ENCODE results near the gene MS4A2. TPM values are rescaled to one million over a fixed set of nuclear protein-coding genes. Genes with fewer than 3 reads are reported as not detected.
"Not testable (repeated sequence)": the region's sequence is repeated elsewhere in the genome, so short reads cannot be mapped to it uniquely, and the experiment has no call there.

MS4A2 gene
- total and polyA plus RNA-seq, 2 donors = 0.05 to 0.42 TPM

DNA sequence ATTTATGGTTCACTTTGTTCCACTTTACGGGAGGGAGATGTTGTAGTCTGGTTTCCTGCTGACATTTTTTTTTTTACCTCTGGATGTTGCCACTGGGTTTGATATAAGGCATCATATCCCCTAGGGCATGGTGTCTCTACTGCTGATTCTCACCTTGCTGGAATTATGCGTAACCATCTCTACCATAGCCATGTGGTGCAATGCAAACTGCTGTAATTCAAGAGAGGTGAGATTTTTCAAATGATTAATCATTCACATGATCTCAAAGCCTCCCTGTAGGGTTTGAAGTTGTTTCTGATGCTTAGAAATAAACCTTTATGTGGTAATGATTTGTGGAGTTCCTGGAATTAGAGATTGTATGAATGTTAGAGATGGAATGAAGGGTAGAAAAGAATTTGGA lies 19.0 kb upstream of the MS4A2 start:
- 61% methylated on average over 2 of the region's 2 CpGs for WGBS

DNA sequence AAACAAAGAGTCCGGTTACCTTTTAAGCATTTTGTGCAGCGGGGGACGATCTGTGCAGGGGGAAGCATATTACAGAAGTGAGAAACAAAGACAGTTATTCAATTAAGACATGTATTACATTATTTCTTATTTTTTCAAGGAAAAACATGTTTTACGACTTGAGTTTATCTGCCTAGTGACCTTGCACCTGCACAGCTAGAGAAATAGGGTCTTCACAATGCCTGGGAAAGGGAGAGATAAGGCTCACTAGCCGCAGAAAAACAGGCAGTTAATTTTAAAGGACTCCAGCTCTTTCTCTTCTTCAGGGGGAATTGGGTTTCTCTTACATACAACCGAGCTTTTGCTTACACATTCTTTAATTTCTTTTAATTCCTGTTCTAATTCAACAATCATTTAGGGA lies 16.8 kb upstream of the MS4A2 start:
- H3K9me3 ChIP-seq (ENCODE audit: control insufficient read depth in 2 of 2, insufficient read depth in 1 of 2, low read length in 1 of 2); H3K36me3 ChIP-seq (ENCODE audit: control insufficient read depth in 2 of 2, insufficient read depth in 2 of 2, low read length in 1 of 2); H3K27ac ChIP-seq (ENCODE audit: low read depth in 1 of 2, low read length in 1 of 2); H3K4me1 ChIP-seq (ENCODE audit: control insufficient read depth in 2 of 2, insufficient read depth in 2 of 2, low read length in 2 of 2); H3K4me3 ChIP-seq (ENCODE audit: low read length in 2 of 2); DNase-seq (ENCODE audit: low read depth in 6 of 9, low spot score in 9 of 9); H3K27me3 ChIP-seq (ENCODE audit: control insufficient read depth in 2 of 2, insufficient read depth in 1 of 2, low read length in 1 of 2): not testable (repeated sequence)
- 97% methylated on average over 6 of the region's 6 CpGs for WGBS

More for the DNA sequence above, 19.0 kb upstream of the MS4A2 start:
- Histone ChIP-seq H3K4me1 (ENCODE audit: control insufficient read depth in 2 of 2, insufficient read depth in 2 of 2, low read length in 2 of 2) (no peaks in the 10 kb centered on the region), H3K27me3 (ENCODE audit: control insufficient read depth in 2 of 2, insufficient read depth in 1 of 2, low read length in 1 of 2) (no peaks in the 10 kb centered on the region), H3K4me3 (ENCODE audit: low read length in 2 of 2) (no peak overlapping the region), H3K36me3 (ENCODE audit: control insufficient read depth in 2 of 2, insufficient read depth in 2 of 2, low read length in 1 of 2) (no peaks in the 10 kb centered on the region), H3K9me3 (ENCODE audit: control insufficient read depth in 2 of 2, insufficient read depth in 1 of 2, low read length in 1 of 2) (no peaks in the 10 kb centered on the region), H3K27ac (ENCODE audit: low read depth in 1 of 2, low read length in 1 of 2) (no peak overlapping the region)
- no peak for DNase-seq (ENCODE audit: low read depth in 6 of 9, low spot score in 9 of 9)

DNA sequence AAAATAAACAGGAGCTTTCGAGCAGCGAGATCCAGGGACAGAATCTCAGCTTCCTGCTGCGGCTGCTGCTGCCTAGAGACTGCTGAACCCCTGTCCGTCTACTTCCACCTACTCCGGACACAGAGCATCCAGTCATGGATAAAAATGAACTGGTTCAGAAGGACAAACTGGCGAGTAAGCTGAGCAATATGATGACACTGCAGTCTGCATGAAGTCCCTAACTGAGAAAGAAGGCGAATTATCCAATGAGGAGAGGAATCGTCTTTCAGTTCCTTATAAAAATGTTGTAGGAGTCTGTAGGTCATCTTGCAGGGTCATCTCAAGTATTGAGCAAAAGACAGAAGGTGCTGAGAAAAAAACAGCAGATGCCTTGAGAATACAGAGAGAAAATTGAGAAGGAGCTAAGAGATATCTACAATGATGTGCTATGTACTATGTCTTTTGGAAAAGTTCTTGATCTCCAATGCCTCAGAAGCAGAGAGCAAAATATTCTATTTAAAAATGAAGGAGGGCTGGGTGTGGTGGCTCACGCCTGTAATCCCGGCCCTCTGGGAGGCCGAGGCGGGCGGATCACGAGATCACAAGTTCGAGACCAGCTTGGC lies 11.1 kb upstream of the MS4A2 start:
- Histone ChIP-seq H3K36me3 (ENCODE audit: control insufficient read depth in 2 of 2, insufficient read depth in 2 of 2, low read length in 1 of 2) (no peaks in the 10 kb centered on the region), H3K4me3 (ENCODE audit: low read length in 2 of 2) (no peak overlapping the region), H3K27ac (ENCODE audit: low read depth in 1 of 2, low read length in 1 of 2) (no peak overlapping the region), H3K27me3 (ENCODE audit: control insufficient read depth in 2 of 2, insufficient read depth in 1 of 2, low read length in 1 of 2) (no peaks in the 10 kb centered on the region), H3K9me3 (ENCODE audit: control insufficient read depth in 2 of 2, insufficient read depth in 1 of 2, low read length in 1 of 2) (no peaks in the 10 kb centered on the region), H3K4me1 (ENCODE audit: control insufficient read depth in 2 of 2, insufficient read depth in 2 of 2, low read length in 2 of 2) (no peaks in the 10 kb centered on the region)
- no peak for DNase-seq (ENCODE audit: low read depth in 6 of 9, low spot score in 9 of 9)
- WGBS = 89% methylated on average over 15 of the region's 15 CpGs

DNA sequence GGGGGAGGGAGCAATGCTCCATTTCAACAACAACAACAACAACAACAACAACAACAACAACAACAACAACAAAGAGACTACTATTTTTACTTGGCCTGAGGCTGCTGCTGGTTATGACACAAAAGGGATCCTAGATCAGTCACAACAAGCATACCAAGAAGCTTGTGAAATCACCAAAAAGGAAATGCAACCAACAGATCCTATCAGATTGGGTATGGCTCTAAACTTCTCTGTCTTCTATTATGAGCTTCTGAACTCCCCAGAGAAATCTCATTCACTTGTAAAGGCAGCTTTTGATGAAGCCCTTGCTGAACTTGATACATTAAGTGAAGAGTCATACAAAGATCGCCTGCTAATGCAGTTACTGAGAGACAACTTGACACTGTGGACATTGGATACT lies 10.5 kb upstream of the MS4A2 start:
- H3K9me3 ChIP-seq (ENCODE audit: control insufficient read depth in 2 of 2, insufficient read depth in 1 of 2, low read length in 1 of 2) = no peaks in the 10 kb centered on the region
- 91% methylated on average over 1 of the region's 1 CpG for WGBS
- no peaks in the 10 kb centered on the region for H3K36me3 ChIP-seq (ENCODE audit: control insufficient read depth in 2 of 2, insufficient read depth in 2 of 2, low read length in 1 of 2)
- H3K27ac ChIP-seq (ENCODE audit: low read depth in 1 of 2, low read length in 1 of 2) = no peak overlapping the region
- no peaks in the 10 kb centered on the region for H3K4me1 ChIP-seq (ENCODE audit: control insufficient read depth in 2 of 2, insufficient read depth in 2 of 2, low read length in 2 of 2)
- H3K4me3 ChIP-seq (ENCODE audit: low read length in 2 of 2) = no peak overlapping the region
- no peak for DNase-seq (ENCODE audit: low read depth in 6 of 9, low spot score in 9 of 9)
- no peaks in the 10 kb centered on the region for H3K27me3 ChIP-seq (ENCODE audit: control insufficient read depth in 2 of 2, insufficient read depth in 1 of 2, low read length in 1 of 2)

DNA sequence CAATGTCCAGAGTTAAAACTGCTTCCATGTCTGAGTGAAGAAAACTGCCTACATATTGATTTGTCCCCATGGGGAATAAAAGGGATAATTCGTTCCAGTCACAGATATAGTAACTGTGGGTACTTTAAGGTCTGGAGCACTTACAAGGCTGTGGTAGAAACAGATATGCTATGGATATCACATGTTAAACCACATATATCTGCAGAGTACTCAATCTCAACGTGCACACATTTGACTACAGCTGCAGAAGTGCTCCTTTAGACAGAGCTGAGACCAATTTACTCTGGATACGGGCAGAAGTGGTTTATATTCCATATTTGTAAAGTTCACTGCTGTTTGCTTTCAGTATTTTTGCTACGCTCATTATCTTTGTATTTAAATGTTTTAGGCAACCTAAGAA lies 9.7 kb upstream of the MS4A2 start:
- no peaks in the 10 kb centered on the region for H3K4me1 ChIP-seq (ENCODE audit: control insufficient read depth in 2 of 2, insufficient read depth in 2 of 2, low read length in 2 of 2)
- WGBS = 84% methylated on average over 4 of the region's 4 CpGs
- no peaks in the 10 kb centered on the region for H3K9me3 ChIP-seq (ENCODE audit: control insufficient read depth in 2 of 2, insufficient read depth in 1 of 2, low read length in 1 of 2)
- no peak overlapping the region for H3K4me3 ChIP-seq (ENCODE audit: low read length in 2 of 2)
- no peaks in the 10 kb centered on the region for H3K36me3 ChIP-seq (ENCODE audit: control insufficient read depth in 2 of 2, insufficient read depth in 2 of 2, low read length in 1 of 2)
- DNase-seq (ENCODE audit: low read depth in 6 of 9, low spot score in 9 of 9) = no peak
- H3K27ac ChIP-seq (ENCODE audit: low read depth in 1 of 2, low read length in 1 of 2) = no peak overlapping the region
- no peaks in the 10 kb centered on the region for H3K27me3 ChIP-seq (ENCODE audit: control insufficient read depth in 2 of 2, insufficient read depth in 1 of 2, low read length in 1 of 2)

DNA sequence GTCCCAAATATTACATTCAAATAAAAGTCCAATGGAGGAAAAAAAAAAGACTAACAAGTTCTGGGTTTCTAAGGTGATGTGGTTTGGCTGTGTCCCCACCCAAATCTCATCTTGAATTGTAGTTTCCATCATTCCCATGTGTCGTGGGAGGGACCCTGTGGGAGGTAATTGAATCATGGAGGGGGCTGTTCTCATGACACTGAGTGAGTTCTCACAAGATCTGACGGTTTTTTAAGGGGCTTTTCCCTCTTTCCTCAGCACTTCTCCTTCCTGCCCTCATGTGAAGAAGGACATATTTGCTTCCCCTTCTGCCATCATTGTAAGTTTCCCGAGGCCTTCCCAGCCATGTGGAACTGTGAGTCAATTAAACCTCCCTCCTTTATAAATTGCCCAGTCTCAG lies 7.9 kb upstream of the MS4A2 start:
- H3K36me3 ChIP-seq (ENCODE audit: control insufficient read depth in 2 of 2, insufficient read depth in 2 of 2, low read length in 1 of 2) = no peaks in the 10 kb centered on the region
- H3K27ac ChIP-seq (ENCODE audit: low read depth in 1 of 2, low read length in 1 of 2) = no peak overlapping the region
- 61% methylated on average over 3 of the region's 3 CpGs for WGBS
- no peak overlapping the region for H3K4me3 ChIP-seq (ENCODE audit: low read length in 2 of 2)
- no peaks in the 10 kb centered on the region for H3K4me1 ChIP-seq (ENCODE audit: control insufficient read depth in 2 of 2, insufficient read depth in 2 of 2, low read length in 2 of 2)
- no peaks in the 10 kb centered on the region for H3K27me3 ChIP-seq (ENCODE audit: control insufficient read depth in 2 of 2, insufficient read depth in 1 of 2, low read length in 1 of 2)
- no peaks in the 10 kb centered on the region for H3K9me3 ChIP-seq (ENCODE audit: control insufficient read depth in 2 of 2, insufficient read depth in 1 of 2, low read length in 1 of 2)
- no peak for DNase-seq (ENCODE audit: low read depth in 6 of 9, low spot score in 9 of 9)

DNA sequence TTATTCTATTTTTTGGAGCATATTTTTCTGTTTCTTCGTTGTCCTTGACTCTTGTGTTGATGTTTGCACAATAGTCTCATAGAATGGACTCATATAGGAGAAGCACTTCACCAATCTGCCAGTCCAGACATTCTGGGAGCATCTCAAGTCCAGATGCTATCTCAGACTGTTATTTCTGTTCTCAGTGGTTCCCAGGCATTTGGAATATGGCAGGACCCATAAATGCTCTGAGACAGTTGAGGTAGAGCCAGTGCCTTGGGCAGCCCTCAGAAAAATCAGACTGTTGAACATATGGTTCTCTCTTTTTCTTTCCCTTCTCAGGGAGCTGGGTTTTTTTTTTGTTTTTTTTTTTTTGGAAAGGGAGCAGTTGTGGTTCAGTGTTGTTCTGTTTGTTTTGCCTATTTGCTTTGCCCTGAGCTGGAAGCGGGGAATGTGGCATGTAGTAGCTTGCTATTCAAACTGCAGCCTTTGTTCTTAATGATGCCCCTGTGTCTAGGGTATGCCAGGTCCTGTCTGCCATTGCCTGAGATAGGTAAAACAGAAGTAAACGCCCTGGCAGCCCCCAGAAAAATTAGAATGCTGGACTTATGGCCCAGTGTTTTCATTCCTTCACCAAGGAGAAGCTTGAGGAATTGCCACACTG lies 3.7 kb upstream of the MS4A2 start:
- 92% methylated on average over 3 of the region's 3 CpGs for WGBS

DNA sequence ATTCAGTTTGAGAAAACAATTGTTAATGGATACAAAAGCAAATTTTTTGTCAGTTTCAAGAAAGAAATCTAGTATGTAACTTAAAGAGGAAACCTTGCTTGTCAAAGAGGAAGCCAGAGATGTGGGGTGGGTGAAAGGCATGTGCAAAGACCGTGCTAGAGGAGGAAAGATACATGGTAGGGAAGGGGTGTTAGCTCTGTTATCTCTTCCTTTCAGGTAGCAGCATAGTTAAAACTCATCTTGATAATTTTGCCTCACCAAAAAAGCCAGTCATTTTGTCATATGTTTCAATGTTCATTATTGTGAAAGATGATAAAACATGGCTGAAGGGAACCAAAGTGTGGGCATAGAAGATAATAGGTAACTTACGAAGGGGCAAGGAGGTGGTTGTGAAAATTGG lies 2.6 kb upstream of the MS4A2 start:
- Histone ChIP-seq H3K4me1 (ENCODE audit: control insufficient read depth in 2 of 2, insufficient read depth in 2 of 2, low read length in 2 of 2) (no peaks in the 10 kb centered on the region), H3K27me3 (ENCODE audit: control insufficient read depth in 2 of 2, insufficient read depth in 1 of 2, low read length in 1 of 2) (no peaks in the 10 kb centered on the region), H3K27ac (ENCODE audit: low read depth in 1 of 2, low read length in 1 of 2) (no peak overlapping the region), H3K36me3 (ENCODE audit: control insufficient read depth in 2 of 2, insufficient read depth in 2 of 2, low read length in 1 of 2) (no peaks in the 10 kb centered on the region), H3K4me3 (ENCODE audit: low read length in 2 of 2) (no peak overlapping the region), H3K9me3 (ENCODE audit: control insufficient read depth in 2 of 2, insufficient read depth in 1 of 2, low read length in 1 of 2) (no peaks in the 10 kb centered on the region)
- WGBS = 59% methylated on average over 2 of the region's 2 CpGs
- DNase-seq (ENCODE audit: low read depth in 6 of 9, low spot score in 9 of 9) = no peak

More for the DNA sequence above, 3.7 kb upstream of the MS4A2 start:
- DNase-seq (ENCODE audit: low read depth in 6 of 9, low spot score in 9 of 9) = no peak
- Histone ChIP-seq H3K36me3 (ENCODE audit: control insufficient read depth in 2 of 2, insufficient read depth in 2 of 2, low read length in 1 of 2) (no peaks in the 10 kb centered on the region), H3K27me3 (ENCODE audit: control insufficient read depth in 2 of 2, insufficient read depth in 1 of 2, low read length in 1 of 2) (no peaks in the 10 kb centered on the region), H3K9me3 (ENCODE audit: control insufficient read depth in 2 of 2, insufficient read depth in 1 of 2, low read length in 1 of 2) (no peaks in the 10 kb centered on the region), H3K4me1 (ENCODE audit: control insufficient read depth in 2 of 2, insufficient read depth in 2 of 2, low read length in 2 of 2) (no peaks in the 10 kb centered on the region), H3K4me3 (ENCODE audit: low read length in 2 of 2) (no peak overlapping the region), H3K27ac (ENCODE audit: low read depth in 1 of 2, low read length in 1 of 2) (no peak overlapping the region)

DNA sequence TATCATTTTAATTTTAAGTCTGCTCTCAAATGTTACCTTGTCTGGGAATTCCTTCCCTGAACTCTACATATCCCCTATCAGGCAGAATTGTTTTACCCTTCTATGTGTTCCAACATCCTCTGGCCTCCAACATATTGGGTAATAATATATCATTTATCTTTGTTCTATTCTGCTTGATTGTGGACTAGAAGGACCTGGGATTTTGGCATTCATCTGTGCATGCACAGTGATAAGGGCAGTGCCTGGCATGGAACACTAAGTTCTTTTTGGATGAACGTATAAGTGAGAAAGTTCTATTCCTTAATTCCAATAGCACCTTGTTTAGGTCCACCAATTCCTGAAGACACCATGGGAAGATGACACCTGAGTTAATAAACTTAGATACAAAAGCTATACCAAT lies 1.2 kb upstream of the MS4A2 start:
- Histone ChIP-seq H3K4me1 (ENCODE audit: control insufficient read depth in 2 of 2, insufficient read depth in 2 of 2, low read length in 2 of 2) (no peaks in the 10 kb centered on the region), H3K27ac (ENCODE audit: low read depth in 1 of 2, low read length in 1 of 2) (no peak overlapping the region), H3K4me3 (ENCODE audit: low read length in 2 of 2) (no peak overlapping the region), H3K9me3 (ENCODE audit: control insufficient read depth in 2 of 2, insufficient read depth in 1 of 2, low read length in 1 of 2) (no peaks in the 10 kb centered on the region), H3K36me3 (ENCODE audit: control insufficient read depth in 2 of 2, insufficient read depth in 2 of 2, low read length in 1 of 2) (no peaks in the 10 kb centered on the region), H3K27me3 (ENCODE audit: control insufficient read depth in 2 of 2, insufficient read depth in 1 of 2, low read length in 1 of 2) (no peaks in the 10 kb centered on the region)
- no peak for DNase-seq (ENCODE audit: low read depth in 6 of 9, low spot score in 9 of 9)
- 96% methylated on average over 1 of the region's 1 CpG for WGBS
